Smooth muscle cell of the brain vasculature (primary cell): Measurements from ENCODE around the gene ATP1B4.
"Not testable (repeated sequence)": the region's sequence is repeated elsewhere in the genome, so short reads cannot be mapped to it uniquely, and the experiment has no call there.

Experiments
- DNase-seq: peaks from one replicate; pipeline ENCODE4 v3.0.0-alpha.2; 2012; ENCODE audit warnings: low read depth, low spot score

ATP1B4 gene

DNA sequence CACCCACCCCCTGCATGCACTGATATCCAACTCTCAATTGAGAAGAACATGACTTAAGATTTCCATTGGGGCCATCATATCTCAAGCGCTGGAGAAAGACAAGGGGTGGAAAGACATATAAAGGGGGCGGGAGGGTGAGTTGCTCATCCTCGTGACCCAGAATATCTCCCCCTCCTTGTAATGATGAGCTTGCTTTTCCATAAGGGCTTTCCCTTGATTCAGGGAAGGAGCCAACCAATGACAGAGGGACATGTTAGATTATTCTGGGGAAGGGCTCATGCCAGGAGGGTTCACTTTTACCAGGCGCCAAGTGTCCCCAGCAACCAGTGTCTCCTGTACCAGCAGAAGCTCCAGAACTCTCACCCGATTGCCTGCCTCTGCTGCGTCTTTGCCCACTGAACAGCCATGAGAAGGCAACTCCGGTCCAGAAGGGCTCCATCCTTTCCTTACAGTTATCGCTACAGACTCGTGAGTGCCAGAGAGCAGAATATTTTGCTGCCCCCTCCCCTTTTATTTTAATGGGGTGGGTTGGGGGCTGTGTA is at the start of gene ATP1B4:
ATP1B4 (plus strand) TSS at position 326 of the 542 bp plus-strand sequence; CDS start at position 406, 80 bp downstream.
- no peak for DNase-seq

DNA sequence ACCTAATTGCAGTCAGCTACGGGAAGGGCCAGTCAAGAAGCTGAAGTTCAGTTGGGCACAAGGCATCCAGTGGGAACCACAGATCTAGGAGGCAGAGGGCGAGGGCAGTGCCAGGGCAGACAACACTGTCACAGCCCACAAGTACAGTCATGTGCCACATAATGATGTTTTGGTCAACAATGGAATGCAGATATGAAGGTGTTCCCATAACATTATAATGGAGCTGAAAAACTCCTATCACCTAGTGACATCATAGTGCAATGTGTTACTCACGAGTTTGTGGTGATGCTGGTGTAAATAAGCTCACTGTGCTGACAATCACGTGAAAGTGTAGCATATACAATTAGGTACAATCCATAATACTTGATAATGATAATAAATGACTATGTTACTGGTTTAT is 46.1 kb upstream of the ATP1B4 start:
- no peak for DNase-seq

DNA sequence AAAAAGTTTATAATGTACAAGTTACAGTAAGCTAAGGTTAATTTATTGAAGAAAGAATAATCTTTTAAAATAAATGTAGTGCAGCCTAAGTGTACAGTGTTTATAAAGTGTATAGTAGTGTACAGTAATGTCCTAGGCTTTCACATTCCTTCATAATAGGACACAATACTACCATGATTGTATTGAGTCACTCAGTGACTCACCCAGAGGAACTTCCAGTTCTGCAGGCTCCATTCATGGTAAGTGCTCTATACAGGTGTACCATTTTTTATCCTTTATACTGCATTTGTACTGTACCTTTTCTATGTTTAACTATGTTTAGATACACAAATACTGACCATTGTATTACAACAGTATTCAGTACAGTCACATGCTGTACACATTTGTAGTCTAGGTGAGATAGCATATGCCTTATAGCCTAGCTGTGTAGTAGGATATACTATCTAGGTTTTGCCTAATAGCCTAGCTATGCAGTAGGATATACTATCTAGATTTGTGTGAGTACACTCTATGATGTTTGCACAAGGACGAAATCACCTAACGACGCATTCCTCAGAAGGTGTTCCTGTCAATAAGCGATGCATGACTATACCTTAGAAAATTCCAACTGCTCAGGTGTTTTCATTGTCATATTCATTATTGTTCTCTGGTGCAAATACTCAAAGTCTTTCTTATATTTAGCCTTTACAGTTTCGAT is 45.2 kb upstream of the ATP1B4 start:
- no peak for DNase-seq

DNA sequence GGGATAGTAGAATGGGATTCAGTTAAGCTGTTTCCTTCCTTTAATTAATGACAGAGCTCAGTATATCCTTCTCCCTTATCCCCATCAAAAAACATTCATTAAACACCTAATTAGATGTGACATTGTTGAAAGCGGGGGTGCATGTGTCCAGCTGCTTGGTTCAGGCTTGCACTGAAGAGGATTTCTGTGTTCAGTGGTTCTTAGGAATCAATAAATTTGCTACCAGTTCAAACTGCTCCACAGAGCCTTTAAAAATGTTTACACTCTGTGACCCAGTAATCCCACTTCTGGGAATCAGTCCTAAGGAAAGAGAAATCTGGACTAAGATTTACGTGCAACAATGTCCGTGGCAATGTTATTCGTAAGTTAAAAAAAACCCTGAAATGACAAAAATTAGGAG is 43.5 kb upstream of the ATP1B4 start:
- no peak for DNase-seq

DNA sequence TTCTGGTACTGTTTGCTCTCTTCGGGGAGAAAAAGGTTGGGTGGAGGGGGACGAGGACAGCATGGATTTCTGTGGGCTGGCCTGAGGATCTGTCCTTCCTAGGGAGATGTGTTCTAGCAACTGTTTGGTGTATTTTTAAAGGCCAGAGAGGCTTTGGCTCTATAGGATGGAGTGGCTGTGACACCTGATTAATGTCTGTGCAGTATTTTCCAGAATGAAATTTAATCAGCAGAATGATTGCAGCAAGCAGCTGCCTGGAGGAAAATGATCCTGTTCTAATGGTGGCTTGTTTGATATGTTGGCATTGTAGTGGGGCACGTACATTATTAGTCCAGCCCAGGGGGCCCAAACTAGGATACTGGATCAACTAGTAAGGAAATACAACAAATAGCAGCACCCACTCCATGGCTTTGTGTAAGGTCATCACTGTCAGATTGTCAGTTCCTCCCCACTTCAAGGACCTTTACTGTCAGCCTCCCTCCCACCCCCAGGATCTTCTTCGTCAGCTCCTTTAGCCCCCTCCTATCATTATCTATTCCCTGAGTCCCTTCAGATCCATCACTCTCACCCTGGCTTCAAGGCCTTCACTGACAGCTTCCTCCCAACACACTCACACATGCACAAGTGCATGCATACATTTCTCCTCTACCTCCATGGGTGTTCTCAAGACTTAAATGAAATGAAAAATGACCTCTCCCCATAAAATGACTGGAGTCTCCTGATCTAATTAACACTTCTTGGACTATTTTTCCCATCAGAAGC is 40.2 kb upstream of the ATP1B4 start:
- DNase-seq: no peak

DNA sequence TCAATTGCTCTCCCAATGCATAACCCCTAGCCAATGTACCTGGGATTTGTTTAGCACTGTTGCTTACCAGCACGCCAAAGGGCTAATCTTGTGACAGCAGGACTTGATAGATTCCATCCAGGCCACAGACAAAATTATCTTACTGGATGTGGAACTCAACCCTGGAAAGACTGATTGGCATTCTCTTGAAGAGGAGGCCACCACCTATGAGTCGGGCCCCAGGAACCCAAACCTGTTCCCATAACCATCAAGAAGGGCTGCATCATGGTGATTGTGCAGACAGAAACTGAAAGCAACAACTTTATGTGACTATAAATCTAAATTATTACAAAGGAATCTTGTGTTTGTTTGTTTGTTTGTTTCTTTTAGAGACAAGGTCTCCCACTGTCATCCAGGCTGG is 30.8 kb upstream of the ATP1B4 start:
- no peak for DNase-seq

DNA sequence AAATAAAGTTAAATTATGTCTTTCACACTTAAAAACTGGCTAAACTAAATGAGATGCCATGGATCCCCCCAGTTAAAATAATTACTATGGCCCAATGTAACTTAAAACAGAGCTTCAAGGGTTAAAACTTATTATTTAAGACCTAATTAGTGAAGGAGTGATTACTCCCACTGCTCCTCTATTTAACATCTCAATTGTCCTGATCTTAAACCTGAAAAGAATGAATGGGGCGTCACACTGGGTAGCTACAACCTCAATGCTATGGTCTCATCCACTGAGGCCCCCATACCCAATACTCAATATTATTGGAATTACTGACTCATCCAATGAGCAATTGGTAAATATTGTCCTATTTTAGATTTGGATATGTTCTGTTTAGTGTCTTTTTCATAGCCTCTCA is 29.5 kb upstream of the ATP1B4 start:
- DNase-seq: no peak

DNA sequence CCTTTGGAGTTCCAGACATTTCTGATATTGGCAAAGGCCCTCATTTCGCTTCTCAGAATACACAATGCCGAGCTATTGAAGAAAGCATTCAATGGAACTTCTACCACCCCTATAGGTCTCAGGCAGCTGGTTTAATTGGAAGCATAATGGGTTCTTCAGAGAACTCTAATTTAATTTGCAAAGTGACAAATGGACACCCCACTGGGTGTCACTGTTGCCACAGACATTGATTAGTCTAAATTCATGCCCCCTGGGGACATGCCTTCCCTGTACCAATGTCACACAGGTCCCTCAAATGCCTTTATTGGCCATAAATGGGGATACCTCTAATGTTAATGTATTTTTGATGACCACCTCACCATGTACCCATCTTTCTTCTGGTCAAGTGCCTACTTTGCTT is 27.7 kb upstream of the ATP1B4 start:
- DNase-seq: no peak

DNA sequence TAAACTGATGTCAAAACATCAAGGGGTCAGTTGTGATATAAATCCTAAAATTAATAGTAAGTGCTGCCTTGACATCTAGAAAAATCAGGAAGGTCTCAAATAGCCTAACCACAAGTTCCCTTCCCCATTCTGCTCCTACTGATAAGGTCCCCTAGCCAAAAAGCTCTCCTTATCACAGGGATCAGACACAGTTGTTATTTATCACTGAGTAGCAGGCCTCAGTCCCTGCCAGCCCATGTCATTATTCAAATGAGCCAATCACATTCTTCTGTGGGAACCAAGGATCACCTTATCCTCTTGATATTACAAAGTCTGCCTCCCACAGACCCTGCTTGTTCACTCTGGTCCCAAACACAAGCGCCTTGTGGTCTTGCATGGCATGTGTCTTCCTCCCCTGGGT is 27.3 kb upstream of the ATP1B4 start:
- DNase-seq: no peak

DNA sequence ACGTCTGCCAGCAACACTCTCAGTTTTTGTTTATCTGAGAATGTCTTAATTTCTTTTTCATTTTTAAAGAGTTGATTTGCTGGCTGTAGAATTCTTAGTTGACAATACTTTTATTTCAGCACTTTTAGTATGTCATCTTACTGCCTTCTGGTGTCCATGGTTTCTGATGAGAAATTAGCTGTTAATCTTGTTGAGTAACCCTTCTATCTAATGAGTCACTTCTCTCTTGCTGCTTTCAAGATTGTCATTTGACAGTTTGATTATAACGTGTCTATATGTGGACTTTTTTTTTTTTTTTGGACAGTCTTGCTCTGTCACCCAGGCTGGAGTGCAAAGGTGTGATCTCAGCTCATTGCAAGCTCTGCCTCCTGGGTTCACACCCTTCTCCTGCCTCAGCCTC is 26.6 kb upstream of the ATP1B4 start:
- DNase-seq: no peak

DNA sequence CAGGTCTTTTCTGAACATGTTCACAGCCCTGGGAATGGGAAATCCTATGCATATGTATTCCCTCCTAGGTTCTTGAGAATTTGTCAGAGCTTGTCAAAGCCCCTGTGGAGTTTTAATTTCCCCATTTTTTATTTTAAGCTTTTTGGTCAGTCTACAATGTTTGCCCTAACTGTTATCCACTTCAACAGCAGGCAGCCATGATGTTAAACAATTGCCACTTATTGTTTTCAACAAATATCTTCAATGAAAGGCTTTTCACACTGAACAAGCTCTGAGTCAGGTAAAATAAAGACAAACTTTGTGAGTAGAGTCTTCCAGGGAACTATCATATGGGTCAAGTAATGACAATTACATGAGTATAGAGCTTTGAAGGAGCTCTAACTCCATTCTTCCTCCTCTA is 25.0 kb upstream of the ATP1B4 start:
- DNase-seq: no peak

DNA sequence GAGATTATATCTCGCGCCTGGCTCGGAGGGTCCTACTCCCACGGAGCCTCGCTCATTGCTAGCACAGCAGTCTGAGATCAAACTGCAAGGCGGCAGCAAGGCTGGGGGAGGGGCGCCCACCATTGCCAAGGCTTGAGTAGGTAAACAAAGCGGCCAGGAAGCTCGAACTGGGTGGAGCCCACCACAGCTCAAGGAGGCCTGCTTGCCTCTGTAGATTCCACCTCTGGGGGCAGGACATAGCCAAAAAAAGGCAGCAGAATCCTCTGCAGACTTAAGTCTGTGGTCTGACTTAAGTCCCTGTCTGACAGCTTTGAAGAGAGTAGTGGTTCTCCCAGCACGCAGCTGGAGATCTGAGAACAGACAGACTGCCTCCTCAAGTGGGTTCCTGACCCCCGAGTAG is 17.3 kb upstream of the ATP1B4 start:
- not testable (repeated sequence) for DNase-seq

DNA sequence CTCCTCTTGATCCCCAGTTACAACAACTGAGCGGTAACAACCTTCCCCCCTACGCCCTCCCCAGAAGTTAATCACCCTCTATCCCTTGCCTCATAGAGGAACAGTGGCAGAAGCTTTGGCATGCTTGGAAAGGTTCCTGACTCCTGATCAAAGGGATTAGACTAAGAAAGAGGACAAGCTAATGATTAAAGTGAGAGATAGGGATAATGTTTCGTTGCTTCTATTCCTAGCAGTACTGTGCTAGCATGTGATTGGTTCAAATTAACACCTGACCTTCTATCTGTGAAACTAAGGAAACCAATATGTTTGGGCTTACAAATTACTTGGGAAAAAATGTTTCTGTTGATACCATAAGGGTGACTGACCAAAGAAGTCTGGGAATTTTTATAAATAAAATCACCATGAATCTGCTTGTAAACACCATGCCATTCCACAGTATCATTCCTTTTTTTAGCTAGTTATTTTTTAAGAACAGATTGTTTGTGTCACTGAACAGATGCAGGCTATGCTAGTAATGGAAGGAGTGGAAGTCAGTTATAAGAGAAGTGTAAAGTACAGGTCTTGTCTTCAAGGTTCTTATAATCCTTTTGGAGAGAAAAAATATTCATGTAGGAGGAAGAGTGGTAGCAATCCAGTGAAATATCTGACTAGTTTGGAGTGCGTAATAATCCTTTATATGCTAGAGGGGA is 11.3 kb upstream of the ATP1B4 start:
- DNase-seq: no peak

DNA sequence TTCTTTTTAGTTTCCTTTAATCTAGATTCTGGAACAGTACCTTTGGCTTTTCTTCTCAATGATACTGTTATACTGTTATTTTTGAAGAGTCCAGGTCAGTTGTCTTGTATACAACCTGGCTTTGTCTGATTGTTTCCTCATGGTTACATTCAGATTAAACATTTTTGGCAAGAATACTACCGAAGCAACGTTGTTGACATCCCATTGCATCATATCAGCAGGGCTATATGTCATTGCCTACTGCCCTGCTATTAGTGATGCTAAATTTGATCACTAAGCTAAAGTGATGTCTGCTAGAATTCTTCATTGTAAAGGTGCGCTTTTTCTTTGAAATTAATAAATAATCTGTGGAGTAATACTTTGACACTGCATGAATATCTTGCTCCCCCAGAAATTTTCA is 5.8 kb upstream of the ATP1B4 start:
- no peak for DNase-seq

DNA sequence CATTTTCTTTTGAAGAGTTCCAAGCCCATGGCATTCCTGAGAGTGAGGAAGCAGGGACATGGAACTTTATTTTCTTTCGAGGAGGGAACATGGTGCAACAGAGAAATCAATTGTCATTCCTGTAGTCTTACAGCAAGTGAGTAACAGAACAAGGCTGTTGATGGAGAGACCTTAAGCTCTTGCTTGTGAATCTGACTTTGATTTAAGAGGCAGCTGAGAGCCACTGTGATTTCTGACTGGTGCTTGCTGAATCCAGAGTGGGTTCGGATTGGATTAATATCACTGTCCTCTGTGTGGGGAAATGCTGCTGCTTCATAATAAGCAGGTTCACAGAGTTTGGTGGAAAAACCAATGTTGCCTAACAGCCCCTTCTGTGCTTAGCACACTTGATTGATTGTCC is 4.7 kb upstream of the ATP1B4 start:
- DNase-seq: no peak

DNA sequence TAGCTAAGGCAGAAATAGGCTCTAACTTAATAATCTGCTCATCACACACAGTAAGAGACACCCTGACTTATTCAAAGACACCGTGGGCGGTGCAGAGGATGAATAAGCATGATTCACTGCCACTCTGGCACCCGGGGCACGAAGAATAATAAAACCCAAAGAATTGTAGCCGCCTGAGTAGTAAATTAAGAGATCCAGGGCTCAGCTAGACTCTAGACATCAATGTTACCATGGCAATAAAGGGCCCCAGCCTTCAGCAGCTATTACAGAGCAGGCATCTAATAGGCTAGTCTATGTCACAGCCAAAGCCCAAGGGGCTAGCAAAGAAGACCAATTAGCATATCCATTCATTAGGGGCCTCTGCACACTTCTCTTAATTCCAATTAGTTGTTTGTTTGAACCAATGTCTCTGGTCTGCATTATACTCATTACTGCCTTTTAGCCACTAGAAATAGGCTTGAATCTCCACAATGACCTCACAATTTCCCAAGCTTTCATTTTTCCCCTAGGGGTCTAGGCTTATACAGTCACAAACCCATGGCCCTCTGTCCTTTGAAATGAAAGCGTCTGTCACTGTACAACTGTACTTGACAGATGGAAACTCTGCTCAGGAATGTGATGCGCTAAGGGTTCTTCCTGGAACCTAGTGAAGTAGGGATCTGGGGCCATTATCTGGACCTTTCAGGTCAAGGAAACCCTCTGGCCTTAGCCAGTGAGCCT is 3.0 kb upstream of the ATP1B4 start:
- no peak for DNase-seq

DNA sequence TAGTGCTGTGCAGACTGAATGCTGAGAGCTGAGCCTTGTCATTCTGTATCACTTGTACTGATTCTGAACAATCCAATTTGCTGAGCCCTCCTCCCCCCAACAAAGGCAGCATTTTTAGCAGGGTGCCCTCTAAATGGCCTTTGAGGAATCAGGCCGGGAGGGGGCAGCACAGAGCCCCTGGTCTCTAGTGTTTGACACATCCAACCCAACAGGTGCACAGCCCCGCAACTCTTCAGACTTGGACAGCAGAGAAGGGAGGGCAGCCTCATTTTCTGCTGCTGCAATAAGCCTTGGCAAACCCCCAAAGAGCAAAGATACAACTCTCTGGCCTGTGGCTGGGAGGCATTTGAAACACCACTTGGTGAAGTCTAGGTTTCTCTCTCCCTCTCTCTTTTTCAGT is 3.4 kb downstream of the ATP1B4 start:
- DNase-seq: no peak

DNA sequence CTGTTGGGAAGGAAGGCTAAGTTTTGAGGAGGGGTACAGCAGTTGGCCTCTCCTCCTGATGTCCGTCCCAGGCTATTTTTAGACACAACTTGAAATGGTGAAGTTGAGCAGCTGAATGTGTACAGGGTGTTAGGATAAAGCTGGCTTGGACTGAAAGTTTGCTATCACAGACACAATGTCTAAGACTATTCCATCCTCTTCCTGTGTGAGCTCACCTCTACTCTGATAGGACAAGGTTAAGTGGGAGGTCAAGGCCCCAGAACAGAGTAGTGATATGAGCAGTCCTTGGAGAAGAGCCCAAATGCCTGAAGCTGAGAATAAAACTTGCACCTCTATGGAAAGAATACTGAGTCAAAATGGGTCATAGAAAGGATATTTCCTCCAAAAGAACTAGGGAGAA is 4.1 kb downstream of the ATP1B4 start:
- DNase-seq: no peak

DNA sequence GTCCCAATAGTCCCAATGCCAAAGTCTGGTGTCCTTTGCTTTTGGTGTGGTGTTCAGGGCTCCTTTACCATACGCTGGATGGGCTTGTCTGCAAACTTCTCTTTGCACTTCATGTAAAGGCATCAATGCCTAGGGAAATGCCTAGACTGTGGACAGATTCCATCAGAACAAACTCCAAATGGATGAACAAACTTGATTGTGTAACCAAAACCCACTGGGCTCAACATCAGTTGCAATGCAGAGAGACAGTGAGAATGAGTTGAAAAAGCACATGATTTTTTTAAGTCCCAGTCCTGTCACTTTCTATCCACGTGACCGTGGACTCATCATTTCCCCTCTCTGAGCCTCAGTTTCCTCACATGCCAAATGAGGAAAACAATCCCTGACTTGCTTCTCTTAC is 4.9 kb downstream of the ATP1B4 start:
- no peak for DNase-seq

DNA sequence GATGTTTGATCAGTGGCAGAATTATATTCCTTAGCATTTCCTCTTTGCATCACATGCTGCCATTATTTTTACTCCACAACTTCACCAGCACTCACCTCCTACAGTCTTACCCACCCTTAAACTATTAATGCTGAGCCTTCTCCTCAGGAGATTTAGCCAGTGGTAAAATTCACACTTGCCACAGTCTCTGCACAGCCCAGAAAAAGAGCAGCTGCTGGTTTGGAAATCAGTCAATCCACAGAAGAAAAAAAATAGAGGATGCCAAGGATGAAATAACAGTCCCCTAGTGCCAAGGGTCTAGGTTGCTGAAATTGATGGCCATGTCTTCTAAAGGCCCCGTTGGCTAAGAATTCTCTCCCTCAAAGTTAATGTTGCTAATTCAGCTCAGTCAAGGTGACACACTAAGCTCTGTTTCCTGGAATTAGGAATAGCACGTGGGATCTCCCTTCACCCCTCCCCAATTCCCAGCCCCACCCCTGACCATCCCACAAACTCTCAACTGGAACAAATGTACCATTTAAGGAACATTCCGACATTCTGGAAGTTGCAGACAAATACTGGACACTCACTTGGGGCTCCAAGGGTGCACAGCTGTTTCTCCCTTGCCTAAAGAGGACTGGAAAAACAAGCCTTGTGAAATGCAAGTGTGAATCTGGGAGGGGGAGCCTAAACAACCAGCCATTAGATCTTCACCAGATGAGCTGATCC is 5.7 kb downstream of the ATP1B4 start:
- no peak for DNase-seq

DNA sequence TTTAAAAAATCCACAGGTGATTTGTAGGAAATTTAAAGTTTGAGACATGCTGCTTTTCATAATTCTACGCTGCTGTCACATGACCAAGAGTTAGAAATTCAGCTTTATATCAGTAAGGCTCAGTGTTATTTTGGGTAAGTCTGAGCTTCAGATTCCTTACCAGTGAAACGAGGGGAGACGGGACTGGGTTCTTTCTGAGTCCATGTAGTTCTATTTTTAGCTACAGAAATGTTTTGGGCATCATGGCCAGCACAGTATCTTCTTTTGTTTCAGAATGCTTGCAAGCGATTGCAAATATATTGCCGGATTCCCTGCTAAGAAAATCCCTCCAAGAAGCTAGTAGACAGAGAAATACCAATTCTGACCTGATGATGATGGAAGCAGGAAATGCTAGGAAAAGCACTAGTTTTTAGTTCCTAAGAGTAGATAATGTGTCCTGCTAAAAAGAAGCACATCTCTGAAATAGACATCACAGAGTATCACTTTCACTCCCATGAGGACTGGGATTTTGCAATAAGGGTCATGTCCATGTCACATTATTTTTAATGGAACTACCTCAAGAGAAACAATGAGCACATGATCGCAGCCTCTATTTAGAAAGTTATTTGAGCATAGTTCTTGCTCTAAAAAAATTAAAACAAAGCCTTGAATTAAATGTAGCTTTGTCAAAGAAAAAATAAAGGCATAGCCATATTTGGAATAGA is 10.9 kb downstream of the ATP1B4 start:
- DNase-seq: no peak
